ENCODE measurements around the gene NCOA7. TPM values are rescaled to one million over a fixed set of nuclear protein-coding genes. Genes with fewer than 3 reads are reported as not detected.

The NCOA7 gene
- total RNA-seq, 1 donor: 34.0 TPM

- DNase-seq (ENCODE audit: insufficient read length, low spot score, missing footprints): no peak
- Histone ChIP-seq H4K20me1 (ENCODE audit: insufficient read depth, low read length) (no peaks in the 10 kb centered on the region), H3K27me3 (ENCODE audit: insufficient read depth, low read length) (no peaks in the 10 kb centered on the region), H3K4me2 (ENCODE audit: insufficient read depth, low read length) (no peak overlapping the region), H3K4me3 (ENCODE audit: insufficient read depth, low read length) (no peak overlapping the region), H3K36me3 (ENCODE audit: insufficient read depth, low read length) (no peaks in the 10 kb centered on the region), H2AFZ (ENCODE audit: low read length) (no peak overlapping the region), H3K27ac (ENCODE audit: low read depth, low read length) (no peak overlapping the region), H3K79me2 (ENCODE audit: insufficient read depth, low read length) (peaks cover 69% of the 10 kb centered on the region), H3K9me3 (ENCODE audit: low read depth, low read length) (no peaks in the 10 kb centered on the region), H3K4me1 (ENCODE audit: insufficient read depth, low read length) (peaks cover 24% of the 10 kb centered on the region)
- no peak for TF ChIP-seq CTCF (IDR thresholded peaks at IDR 0.05; ENCODE audit: extremely low read depth, low read depth, low read length)
Observed at GRCh38 chr6:125809570-125810170, 18.9 kb downstream of the NCOA7 start.

GRCh38 chr6:125810445-125810844, 19.7 kb downstream of the NCOA7 start:
- no peak overlapping the region for H3K4me2 ChIP-seq (ENCODE audit: insufficient read depth, low read length)
- no peaks in the 10 kb centered on the region for H3K27me3 ChIP-seq (ENCODE audit: insufficient read depth, low read length)
- no peak overlapping the region for H3K4me3 ChIP-seq (ENCODE audit: insufficient read depth, low read length)
- H4K20me1 ChIP-seq (ENCODE audit: insufficient read depth, low read length): no peaks in the 10 kb centered on the region
- H2AFZ ChIP-seq (ENCODE audit: low read length): no peak overlapping the region
- H3K9me3 ChIP-seq (ENCODE audit: low read depth, low read length): no peaks in the 10 kb centered on the region
- peaks cover 32% of the 10 kb centered on the region for H3K4me1 ChIP-seq (ENCODE audit: insufficient read depth, low read length)
- no peak for DNase-seq (ENCODE audit: insufficient read length, low spot score, missing footprints)
- no peak overlapping the region for H3K27ac ChIP-seq (ENCODE audit: low read depth, low read length)
- no peaks in the 10 kb centered on the region for H3K36me3 ChIP-seq (ENCODE audit: insufficient read depth, low read length)
- TF ChIP-seq CTCF (IDR thresholded peaks at IDR 0.05; ENCODE audit: extremely low read depth, low read depth, low read length): no peak
- H3K79me2 ChIP-seq (ENCODE audit: insufficient read depth, low read length): peaks cover 68% of the 10 kb centered on the region

GRCh38 chr6:125811259-125811658, 20.5 kb downstream of the NCOA7 start:
- Histone ChIP-seq H3K4me3 (ENCODE audit: insufficient read depth, low read length) (no peak overlapping the region), H3K4me2 (ENCODE audit: insufficient read depth, low read length) (no peak overlapping the region), H2AFZ (ENCODE audit: low read length) (no peak overlapping the region), H4K20me1 (ENCODE audit: insufficient read depth, low read length) (no peaks in the 10 kb centered on the region), H3K4me1 (ENCODE audit: insufficient read depth, low read length) (peaks cover 33% of the 10 kb centered on the region), H3K9me3 (ENCODE audit: low read depth, low read length) (no peaks in the 10 kb centered on the region), H3K36me3 (ENCODE audit: insufficient read depth, low read length) (no peaks in the 10 kb centered on the region), H3K79me2 (ENCODE audit: insufficient read depth, low read length) (peaks cover 66% of the 10 kb centered on the region), H3K27ac (ENCODE audit: low read depth, low read length) (peak overlapping the region; percentile 95), H3K27me3 (ENCODE audit: insufficient read depth, low read length) (no peaks in the 10 kb centered on the region)
- DNase-seq (ENCODE audit: insufficient read length, low spot score, missing footprints): no peak
- no peak for TF ChIP-seq CTCF (IDR thresholded peaks at IDR 0.05; ENCODE audit: extremely low read depth, low read depth, low read length)

GRCh38 chr6:125812394-125813292, 21.9 kb downstream of the NCOA7 start:
- Histone ChIP-seq H3K4me2 (ENCODE audit: insufficient read depth, low read length) (peak overlapping the region; percentile 87), H3K27me3 (ENCODE audit: insufficient read depth, low read length) (no peaks in the 10 kb centered on the region), H3K36me3 (ENCODE audit: insufficient read depth, low read length) (no peaks in the 10 kb centered on the region), H4K20me1 (ENCODE audit: insufficient read depth, low read length) (no peaks in the 10 kb centered on the region), H3K79me2 (ENCODE audit: insufficient read depth, low read length) (peaks cover 55% of the 10 kb centered on the region), H2AFZ (ENCODE audit: low read length) (peak overlapping the region; percentile 82), H3K4me1 (ENCODE audit: insufficient read depth, low read length) (peaks cover 39% of the 10 kb centered on the region), H3K27ac (ENCODE audit: low read depth, low read length) (peak overlapping the region; percentile 95), H3K9me3 (ENCODE audit: low read depth, low read length) (no peaks in the 10 kb centered on the region), H3K4me3 (ENCODE audit: insufficient read depth, low read length) (peak overlapping the region; percentile 57)
- peak; percentile 85 for DNase-seq (ENCODE audit: insufficient read length, low spot score, missing footprints)
- TF ChIP-seq CTCF (IDR thresholded peaks at IDR 0.05; ENCODE audit: extremely low read depth, low read depth, low read length): no peak
